GM19438 (cell line): ENCODE measurements around the gene WDR76.

Experiments
- ATAC-seq: cut with Tn5 transposase; IDR thresholded peaks from one replicate; pipeline ENCODE4 v1.9.1; 2021; ENCODE audit warnings: low read depth; ENCODE audit not compliant: unreplicated experiment

Gene WDR76

GRCh38 chr15:43873651-43874050 lies 46.8 kb downstream of the WDR76 start:
- ATAC-seq = no peak

- ATAC-seq = no peak
These were observed 50.1 kb downstream of the WDR76 start for GRCh38 chr15:43876872-43877271.

GRCh38 chr15:43877371-43877770 lies 50.6 kb downstream of the WDR76 start:
- ATAC-seq = no peak

GRCh38 chr15:43878446-43878845 lies 51.6 kb downstream of the WDR76 start:
- ATAC-seq = no peak

GRCh38 chr15:43879386-43880355 lies 52.9 kb downstream of the WDR76 start:
- no peak for ATAC-seq

- no peak for ATAC-seq
These were observed 53.8 kb downstream of the WDR76 start for GRCh38 chr15:43880406-43881194.

- no peak for ATAC-seq
These were observed 54.4 kb downstream of the WDR76 start for GRCh38 chr15:43881245-43881644.

GRCh38 chr15:43881944-43882343 lies 55.1 kb downstream of the WDR76 start:
- ATAC-seq = no peak

GRCh38 chr15:43883571-43883970 lies 56.8 kb downstream of the WDR76 start:
- ATAC-seq = no peak

- no peak for ATAC-seq
These were observed 59.8 kb downstream of the WDR76 start for GRCh38 chr15:43886558-43886957.

- no peak for ATAC-seq
These were observed 61.1 kb downstream of the WDR76 start for GRCh38 chr15:43887901-43888300.

GRCh38 chr15:43889042-43889441 lies 62.2 kb downstream of the WDR76 start:
- ATAC-seq = no peak

GRCh38 chr15:43893956-43894355 lies 67.2 kb downstream of the WDR76 start:
- ATAC-seq = no peak

GRCh38 chr15:43895586-43895985 lies 68.8 kb downstream of the WDR76 start:
- no peak for ATAC-seq

- no peak for ATAC-seq
These were observed 69.7 kb downstream of the WDR76 start for GRCh38 chr15:43896543-43896942.

- ATAC-seq = no peak
These were observed 72.1 kb downstream of the WDR76 start for GRCh38 chr15:43898891-43899290.

GRCh38 chr15:43899928-43900327 lies 73.1 kb downstream of the WDR76 start:
- no peak for ATAC-seq

- no peak for ATAC-seq
These were observed 74.2 kb downstream of the WDR76 start for GRCh38 chr15:43900996-43901395.

- ATAC-seq = no peak
These were observed 74.7 kb downstream of the WDR76 start for GRCh38 chr15:43901495-43901894.

- ATAC-seq = no peak
These were observed 77.1 kb downstream of the WDR76 start for GRCh38 chr15:43903864-43904290.

- no peak for ATAC-seq
These were observed 79.0 kb downstream of the WDR76 start for GRCh38 chr15:43905755-43906154.
